Transverse colon (tissue), 4 donors: ENCODE results near the gene CCDC148. TPM values are rescaled to one million over a fixed set of nuclear protein-coding genes. Genes with fewer than 3 reads are reported as not detected.
"Not testable (repeated sequence)": the region's sequence is repeated elsewhere in the genome, so short reads cannot be mapped to it uniquely, and the experiment has no call there.

Experiments used
- DNase-seq: peaks from one replicate; pipeline ENCODE4 v3.0.0-alpha.2; 2019
- H3K27ac ChIP-seq, 4 donors: fragments of 200-600 bp; sonication (generic); 2 replicates each; pipeline ENCODE4 v1.5.1; 2016 to 2018; ENCODE audit warnings: inconsistent platforms in 4 of 4
- H3K27me3 ChIP-seq: fragments of 200-600 bp; sonication (generic); 2 replicates; pipeline ENCODE4 v1.5.1; 2017; ENCODE audit warnings: inconsistent platforms
- H3K36me3 ChIP-seq, 4 donors: fragments of 200-600 bp; sonication (generic); 2 replicates each; pipeline ENCODE4 v1.5.1; 2017 to 2019; ENCODE audit warnings: inconsistent platforms in 4 of 4
- H3K4me1 ChIP-seq, 4 donors: fragments of 200-600 bp; sonication (generic); 2 replicates each; pipeline ENCODE4 v1.5.1; 2017 to 2020; ENCODE audit warnings: inconsistent platforms in 4 of 4
- H3K4me3 ChIP-seq, 4 donors: fragments of 200-600 bp; sonication (generic); 1 replicate in 1 of 4; 2 replicates in 3 of 4; pipeline versions ENCODE4 v1.5.1 to v1.6.1; 2017 to 2019; ENCODE audit warnings: inconsistent platforms in 4 of 4
- H3K9me3 ChIP-seq, 2 donors: fragments of 200-600 bp; sonication (generic); 2 replicates each; pipeline ENCODE4 v1.5.1; 2017 to 2019; ENCODE audit warnings: inconsistent platforms in 2 of 2
- EP300 ChIP-seq: sonication (generic); formaldehyde crosslinking; IDR thresholded peaks from one replicate; pipeline ENCODE4 v1.6.1; 2017; ENCODE audit warnings: antibody characterized with exemption, low read depth
- POLR2A ChIP-seq: fragments of 450-650 bp; IDR thresholded peaks from one replicate; pipeline ENCODE4 v1.6.1; 2016; ENCODE audit warnings: antibody characterized with exemption, mild to moderate bottlenecking, moderate library complexity
- POLR2AphosphoS5 ChIP-seq, 3 donors: sonication (generic); formaldehyde crosslinking; IDR thresholded peaks; one replicate each; pipeline ENCODE4 v1.6.1; 2016; ENCODE audit warnings: antibody characterized with exemption in 3 of 3
- WGBS, 2 donors: methylation state at CpG; one replicate each; pipeline ENCODE4 v1.1.5; 2018; ENCODE audit warnings: low coverage in 1 of 2; 5-methylcytosine and 5-hydroxymethylcytosine counted together
- in situ Hi-C, 4 donors: fragments of 200-750 bp; cut with MboI; loops; one replicate each; pipeline versions ENCODE4 v1.15.0 to v1.15.1; 2017; ENCODE audit warnings: low sequenced_read_pairs in 3 of 4, low pct_ligation_motif_present in 1 of 4, low pct_unique_long_range_greater_than_20kb in 1 of 4
- intact Hi-C: fragments of 100-400 bp; cut with DNase I; formaldehyde crosslinking; loops from one replicate; pipeline ENCODE4 v1.15.1; 2023; ENCODE audit warnings: low total_unique reads
- total RNA-seq, 4 donors: library from RNA; depleted of rRNA; stranded (reverse); fragments of >200 nt; gene quantifications; one replicate each; pipeline ENCODE4 v1.1.0, GENCODE V29; 2016
- TF ChIP-seq, protein P1 (sequence below), 5 experiments: fragments of 200-600 bp in 3 of 5; fragments of 450-650 bp in 2 of 5; sonication (generic) in 3 of 5; IDR thresholded peaks; 1 replicate in 2 of 5; 2 replicates in 3 of 5; pipeline ENCODE4 v1.5.1; 2016 to 2017; ENCODE audit warnings: antibody characterized with exemption in 5 of 5, inconsistent platforms in 3 of 5, mild to moderate bottlenecking in 2 of 5, moderate library complexity in 1 of 5

The CCDC148 gene
- total RNA-seq, 4 donors from 2014 or later = 0.48 TPM; not detected in 3

- intact Hi-C loops (no loop called here), in situ Hi-C loops (no loop called here)
- Histone ChIP-seq H3K9me3 (no peaks in the 10 kb centered on the region), H3K27ac (no peak overlapping the region), H3K4me3 (no peak overlapping the region), H3K4me1 (peaks cover 0 to 13% (median 2%) of the 10 kb centered on the region in 4 donors), H3K36me3 (no peaks in the 10 kb centered on the region), H3K27me3 (no peaks in the 10 kb centered on the region)
- no peak for DNase-seq
- TF ChIP-seq, protein P1, sequence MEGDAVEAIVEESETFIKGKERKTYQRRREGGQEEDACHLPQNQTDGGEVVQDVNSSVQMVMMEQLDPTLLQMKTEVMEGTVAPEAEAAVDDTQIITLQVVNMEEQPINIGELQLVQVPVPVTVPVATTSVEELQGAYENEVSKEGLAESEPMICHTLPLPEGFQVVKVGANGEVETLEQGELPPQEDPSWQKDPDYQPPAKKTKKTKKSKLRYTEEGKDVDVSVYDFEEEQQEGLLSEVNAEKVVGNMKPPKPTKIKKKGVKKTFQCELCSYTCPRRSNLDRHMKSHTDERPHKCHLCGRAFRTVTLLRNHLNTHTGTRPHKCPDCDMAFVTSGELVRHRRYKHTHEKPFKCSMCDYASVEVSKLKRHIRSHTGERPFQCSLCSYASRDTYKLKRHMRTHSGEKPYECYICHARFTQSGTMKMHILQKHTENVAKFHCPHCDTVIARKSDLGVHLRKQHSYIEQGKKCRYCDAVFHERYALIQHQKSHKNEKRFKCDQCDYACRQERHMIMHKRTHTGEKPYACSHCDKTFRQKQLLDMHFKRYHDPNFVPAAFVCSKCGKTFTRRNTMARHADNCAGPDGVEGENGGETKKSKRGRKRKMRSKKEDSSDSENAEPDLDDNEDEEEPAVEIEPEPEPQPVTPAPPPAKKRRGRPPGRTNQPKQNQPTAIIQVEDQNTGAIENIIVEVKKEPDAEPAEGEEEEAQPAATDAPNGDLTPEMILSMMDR (IDR thresholded peaks at IDR 0.05) = no peak
- no peak for TF ChIP-seq POLR2A
- TF ChIP-seq POLR2AphosphoS5 (IDR thresholded peaks at IDR 0.05) = no peak
- TF ChIP-seq EP300 = no peak
Observed at GRCh38 chr2:158482594-158482993, 26.0 kb upstream of the CCDC148 start.

- intact Hi-C loops = no loop called here
- no peak for TF ChIP-seq EP300
- Histone ChIP-seq H3K4me1 (peaks cover 0 to 10% (median 0%) of the 10 kb centered on the region in 4 donors), H3K27me3 (no peaks in the 10 kb centered on the region), H3K27ac (no peak overlapping the region), H3K36me3 (no peaks in the 10 kb centered on the region), H3K4me3 (no peak overlapping the region), H3K9me3 (no peaks in the 10 kb centered on the region)
- WGBS, 2 donors = 91 to 100% methylated on average over 1 of the region's 1 CpG
- no peak for DNase-seq
- in situ Hi-C loops = no loop called here
Observed at GRCh38 chr2:158481116-158481515, 24.6 kb upstream of the CCDC148 start.

- DNase-seq = no peak
- TF ChIP-seq EP300 (no peak), POLR2AphosphoS5 (IDR thresholded peaks at IDR 0.05) (no peak), POLR2A (no peak)
- TF ChIP-seq, protein P1 (IDR thresholded peaks at IDR 0.05) = no peak
- Histone ChIP-seq H3K4me3 (no peak overlapping the region), H3K4me1 (peaks cover 0 to 10% (median 0%) of the 10 kb centered on the region in 4 donors), H3K27me3 (no peaks in the 10 kb centered on the region), H3K9me3 (no peaks in the 10 kb centered on the region), H3K36me3 (no peaks in the 10 kb centered on the region), H3K27ac (no peak overlapping the region)
- in situ Hi-C loops = no loop called here
- intact Hi-C loops = no loop called here
- 66 to 80% methylated on average over 1 of the region's 1 CpG for WGBS, 2 donors
Observed at GRCh38 chr2:158478816-158479215, 22.3 kb upstream of the CCDC148 start.

DNA sequence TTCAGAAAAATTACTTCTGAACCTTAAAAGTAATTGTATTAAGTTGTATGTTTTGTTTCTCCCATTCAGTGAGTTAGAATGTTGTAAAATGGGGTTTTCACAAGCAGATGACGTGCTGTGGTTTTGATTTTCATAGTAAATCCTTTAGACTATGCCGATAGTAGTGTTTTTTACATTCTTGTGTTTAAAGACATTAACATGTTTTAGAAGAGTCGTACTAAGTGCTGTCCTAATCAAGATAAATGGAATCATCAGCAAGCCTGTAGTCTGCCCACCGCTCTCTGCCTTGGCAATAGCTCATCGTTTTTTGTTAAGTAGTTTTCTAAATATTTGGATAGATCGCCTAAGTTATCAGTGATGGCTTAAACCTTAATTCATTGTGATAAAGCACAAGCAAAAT lies 21.7 kb upstream of the CCDC148 start:
- Histone ChIP-seq H3K27me3 (no peaks in the 10 kb centered on the region), H3K9me3 (no peaks in the 10 kb centered on the region), H3K4me3 (no peak overlapping the region), H3K27ac (no peak overlapping the region), H3K36me3 (no peaks in the 10 kb centered on the region), H3K4me1 (peaks cover 0 to 10% (median 0%) of the 10 kb centered on the region in 4 donors)
- no peak for DNase-seq
- in situ Hi-C loops (no loop called here), intact Hi-C loops (no loop called here)
- WGBS, 2 donors = 66 to 77% methylated on average over 6 of the region's 6 CpGs
- TF ChIP-seq, protein P1 (IDR thresholded peaks at IDR 0.05) = no peak
- TF ChIP-seq POLR2A = no peak

DNA sequence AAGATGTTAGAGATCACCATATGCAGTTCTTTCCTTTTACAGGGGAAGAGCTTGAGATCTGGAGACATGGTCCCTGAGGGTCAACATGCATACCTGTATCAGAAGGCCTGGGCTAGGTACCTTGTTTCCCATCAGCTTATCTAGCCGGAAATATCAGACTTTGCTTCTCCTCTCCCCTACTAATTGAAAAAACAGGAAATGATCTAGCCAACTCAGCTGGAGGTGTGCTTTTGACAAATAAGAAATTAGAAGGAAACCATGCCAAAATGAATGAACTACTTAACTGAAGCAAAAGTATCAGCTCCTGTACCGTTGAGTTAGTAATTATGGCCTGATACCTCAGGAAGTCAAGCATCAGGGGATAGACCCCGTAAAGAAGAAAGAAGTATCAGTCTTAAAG lies 20.6 kb upstream of the CCDC148 start:
- H3K4me3 ChIP-seq = no peak overlapping the region
- H3K27me3 ChIP-seq = no peaks in the 10 kb centered on the region
- TF ChIP-seq, protein P1 (IDR thresholded peaks at IDR 0.05) = no peak
- TF ChIP-seq EP300 (no peak), POLR2A (no peak), POLR2AphosphoS5 (IDR thresholded peaks at IDR 0.05) (no peak)
- H3K27ac ChIP-seq = no peak overlapping the region
- DNase-seq = no peak
- in situ Hi-C loops = no loop called here
- no peaks in the 10 kb centered on the region for H3K9me3 ChIP-seq
- intact Hi-C loops = no loop called here
- no peaks in the 10 kb centered on the region for H3K36me3 ChIP-seq
- H3K4me1 ChIP-seq = peaks cover 0 to 10% (median 0%) of the 10 kb centered on the region in 4 donors
- WGBS, 2 donors = 62 to 70% methylated on average over 2 to 3 of the region's 3 CpGs

- H3K27ac ChIP-seq, intact Hi-C loops, DNase-seq, H3K4me3 ChIP-seq, H3K9me3 ChIP-seq, H3K36me3 ChIP-seq, H3K27me3 ChIP-seq: not testable (repeated sequence)
- peaks cover 0 to 10% (median 0%) of the 10 kb centered on the region in 4 donors for H3K4me1 ChIP-seq
- in situ Hi-C loops = loop anchor here in 2 of 4 donors (25.0 kb wide), 1 partner anchor 437 kb away; no protein-coding TSS in a partner anchor
- WGBS, 2 donors = 90 to 97% methylated on average over 3 of the region's 3 CpGs
Observed at GRCh38 chr2:158474526-158475011, 18.0 kb upstream of the CCDC148 start.
